Measurements from ENCODE around the gene CDO1.

GRCh38 chr5:115767424-115767823 lies 49.0 kb downstream of the CDO1 start:
- no peak for TF ChIP-seq POLR2A (IDR thresholded peaks at IDR 0.05)
- no peak for TF ChIP-seq CTCF (IDR thresholded peaks at IDR 0.05)
